H9 (cell line): Measurements from ENCODE around the gene MT1X. TPM values are rescaled to one million over a fixed set of nuclear protein-coding genes. Genes with fewer than 3 reads are reported as not detected.

ENCODE experiments used
- DNase-seq: peaks from one replicate; pipeline ENCODE4 v3.0.0-alpha.2; 2017
- H2AFZ ChIP-seq: one replicate; pipeline ENCODE4 v1.6.1; 2013; ENCODE audit warnings: mild to moderate bottlenecking, low read length, control low read depth, moderate library complexity
- H2AK5ac ChIP-seq: 2 replicates; pipeline ENCODE4 v1.6.1; 2013; ENCODE audit warnings: low read length, control low read depth, mixed read lengths; ENCODE audit not compliant: insufficient read length
- H2BK120ac ChIP-seq: one replicate; pipeline ENCODE4 v1.6.1; 2013; ENCODE audit warnings: low read depth, mild to moderate bottlenecking, low read length, control low read depth, inconsistent platforms; ENCODE audit not compliant: poor library complexity, severe bottlenecking
- H2BK12ac ChIP-seq: 2 replicates; pipeline ENCODE4 v1.6.1; 2013; ENCODE audit warnings: low read length, control low read depth, mixed read lengths, low read depth; ENCODE audit not compliant: insufficient read length
- H2BK15ac ChIP-seq: 2 replicates; pipeline ENCODE4 v1.6.1; 2013; ENCODE audit warnings: low read depth, low read length, control low read depth
- H2BK20ac ChIP-seq: one replicate; pipeline ENCODE4 v1.6.1; 2013; ENCODE audit warnings: low read depth, mild to moderate bottlenecking, low read length, control low read depth, inconsistent platforms; ENCODE audit not compliant: poor library complexity, severe bottlenecking
- H2BK5ac ChIP-seq: 2 replicates; pipeline ENCODE4 v1.6.1; 2013; ENCODE audit warnings: low read length, control low read depth, mixed read lengths; ENCODE audit not compliant: insufficient read length
- H3K14ac ChIP-seq: 2 replicates; pipeline ENCODE4 v1.6.1; 2013; ENCODE audit warnings: low read length, control low read depth; ENCODE audit not compliant: insufficient read depth
- H3K18ac ChIP-seq: 2 replicates; pipeline ENCODE4 v1.6.1; 2013; ENCODE audit warnings: low read depth, mild to moderate bottlenecking, mixed read lengths, low read length, control low read depth; ENCODE audit not compliant: insufficient read length
- H3K23ac ChIP-seq: 2 replicates; pipeline ENCODE4 v1.6.1; 2013; ENCODE audit warnings: low read length, control low read depth, mixed read lengths, low read depth; ENCODE audit not compliant: insufficient read length
- H3K23me2 ChIP-seq: 2 replicates; pipeline ENCODE4 v1.6.1; 2013; ENCODE audit warnings: low read depth, mild to moderate bottlenecking, mixed read lengths, low read length, control low read depth; ENCODE audit not compliant: insufficient read length, poor library complexity, severe bottlenecking
- H3K27ac ChIP-seq: 2 replicates; pipeline ENCODE4 v1.5.1; 2013; ENCODE audit warnings: low read length, control low read depth, mixed read lengths, low read depth; ENCODE audit not compliant: insufficient read length
- H3K27me3 ChIP-seq: 2 replicates; pipeline ENCODE4 v1.6.1; 2013; ENCODE audit warnings: low read length, control low read depth, inconsistent platforms; ENCODE audit not compliant: insufficient read depth
- H3K4ac ChIP-seq: 2 replicates; pipeline ENCODE4 v1.6.1; 2013; ENCODE audit warnings: low read depth, mild to moderate bottlenecking, control low read depth, inconsistent platforms, low read length, moderate library complexity
- H3K4me1 ChIP-seq: 2 replicates; pipeline ENCODE4 v1.6.1; 2013; ENCODE audit warnings: low read length, control low read depth, inconsistent platforms; ENCODE audit not compliant: insufficient read depth
- H3K4me2 ChIP-seq: 2 replicates; pipeline ENCODE4 v1.6.1; 2013; ENCODE audit warnings: low read length, control low read depth, mixed read lengths; ENCODE audit not compliant: insufficient read length, insufficient read depth
- H3K56ac ChIP-seq: 2 replicates; pipeline ENCODE4 v1.6.1; 2013; ENCODE audit warnings: low read depth, mild to moderate bottlenecking, mixed read lengths, low read length, control low read depth; ENCODE audit not compliant: insufficient read length
- H3K79me1 ChIP-seq: 2 replicates; pipeline ENCODE4 v1.6.1; 2013; ENCODE audit warnings: low read depth, mild to moderate bottlenecking, moderate library complexity, low read length, control low read depth, inconsistent platforms; ENCODE audit not compliant: insufficient read depth, poor library complexity, severe bottlenecking
- H3K79me2 ChIP-seq: 2 replicates; pipeline ENCODE4 v1.6.1; 2013; ENCODE audit warnings: low read length, control low read depth, inconsistent platforms; ENCODE audit not compliant: insufficient read depth
- H3K9ac ChIP-seq: 2 replicates; pipeline ENCODE4 v1.6.1; 2013; ENCODE audit warnings: low read length, control low read depth, mixed read lengths; ENCODE audit not compliant: insufficient read length; ENCODE audit errors: extremely low read depth
- H3K9me3 ChIP-seq: one replicate; pipeline ENCODE4 v1.6.1; 2013; ENCODE audit warnings: low read depth, low read length, inconsistent platforms; ENCODE audit not compliant: control insufficient read depth
- H3T11ph ChIP-seq: one replicate; pipeline ENCODE4 v1.6.1; 2013; ENCODE audit warnings: mild to moderate bottlenecking, low read length, control low read depth, inconsistent platforms
- H4K20me1 ChIP-seq: one replicate; pipeline ENCODE4 v1.6.1; 2013; ENCODE audit not compliant: control insufficient read depth, insufficient read length, insufficient read depth
- H4K5ac ChIP-seq: 2 replicates; pipeline ENCODE4 v1.6.1; 2013; ENCODE audit warnings: low read depth, mild to moderate bottlenecking, mixed read lengths, low read length, control low read depth; ENCODE audit not compliant: insufficient read length
- H4K8ac ChIP-seq: replicated peaks from 2 replicates; pipeline ENCODE4 v1.6.1; 2013; ENCODE audit warnings: low read length, control low read depth, mixed read lengths, low read depth; ENCODE audit not compliant: insufficient read length
- H4K91ac ChIP-seq: 2 replicates; pipeline ENCODE4 v1.6.1; 2013; ENCODE audit warnings: low read depth, mild to moderate bottlenecking, moderate library complexity, mixed read lengths, low read length, control low read depth; ENCODE audit not compliant: insufficient read length
- H3K27ac Mint-ChIP-seq, 3 experiments: 2 replicates in 2 of 3; 3 replicates in 1 of 3; pipeline ENCODE4 v1.8.0; 2020 to 2021; ENCODE audit warnings: mixed read lengths in 3 of 3, mild to moderate bottlenecking in 1 of 3, moderate library complexity in 1 of 3
- H3K27me3 Mint-ChIP-seq: 2 replicates; pipeline ENCODE4 v1.8.0; 2021; ENCODE audit warnings: low read depth, mild to moderate bottlenecking, moderate library complexity, mixed read lengths
- H3K36me3 Mint-ChIP-seq, 3 experiments: 2 replicates in 2 of 3; 3 replicates in 1 of 3; pipeline ENCODE4 v1.8.0; 2020 to 2021; ENCODE audit warnings: low read depth in 3 of 3, mixed read lengths in 3 of 3; ENCODE audit not compliant: insufficient read depth in 1 of 3
- H3K4me1 Mint-ChIP-seq, 2 experiments: 2 replicates each; pipeline ENCODE4 v1.8.0; 2020; ENCODE audit warnings: mixed read lengths in 2 of 2
- H3K4me3 Mint-ChIP-seq, 2 experiments: 2 replicates in 1 of 2; 3 replicates in 1 of 2; pipeline ENCODE4 v1.8.0; 2020 to 2021; ENCODE audit warnings: mild to moderate bottlenecking in 2 of 2, mixed read lengths in 2 of 2, moderate library complexity in 1 of 2
- H3K9me3 Mint-ChIP-seq, 2 experiments: 2 replicates in 1 of 2; 3 replicates in 1 of 2; pipeline ENCODE4 v1.8.0; 2020; ENCODE audit warnings: mild to moderate bottlenecking in 2 of 2, mixed read lengths in 2 of 2, moderate library complexity in 1 of 2
- CTCF ChIP-seq: fragments of 200-600 bp; sonication (generic); conservative IDR thresholded peaks from 3 replicates; pipeline ENCODE4 v1.8.0; 2021; ENCODE audit warnings: antibody characterized with exemption, mild to moderate bottlenecking
- WGBS: extraction: QIAGEN DNeasy Blood & Tissue Kit; methylation state at CpG from one replicate; pipeline ENCODE4 v1.1.7; 2013; ENCODE audit warnings: missing lambda C conversion rate, low lambda C conversion rate, mixed read lengths; ENCODE audit not compliant: insufficient read length; ENCODE audit errors: extremely low coverage; 5-methylcytosine and 5-hydroxymethylcytosine counted together
- total RNA-seq: library from RNA; stranded (reverse); gene quantifications from 2 replicates; pipeline ENCODE4 v1.2.1, GENCODE V29; 2021

MT1X gene
- total RNA-seq, 1 experiment from 2014 or later = 32.1 TPM

- Histone ChIP-seq H3K56ac (no peak within 1 kb of the TSS), H2BK15ac (no peak within 1 kb of the TSS), H2AFZ (no peak within 1 kb of the TSS), H3K9me3 (no peaks in the 10 kb centered on the region), H2BK12ac (no peak within 1 kb of the TSS), H4K8ac (no peak within 1 kb of the TSS), H3K79me1 (no peaks in the 10 kb centered on the region), H3K4me2 (peak within 1 kb of the TSS; percentile 85), H3K14ac (no peak within 1 kb of the TSS), H3K23me2 (peaks cover 12% of the 10 kb centered on the region), H2BK5ac (no peak within 1 kb of the TSS), H3K27ac (no peak within 1 kb of the TSS), H3K4ac (no peak within 1 kb of the TSS), H2BK120ac (no peak within 1 kb of the TSS), H3T11ph (no peak within 1 kb of the TSS), H4K20me1 (no peaks in the 10 kb centered on the region), H3K23ac (no peak within 1 kb of the TSS), H2AK5ac (no peak within 1 kb of the TSS), H3K27me3 (peaks cover 60% of the 10 kb centered on the region), H3K4me1 (peaks cover 6% of the 10 kb centered on the region; the same call in 1 of the 2 replicates), H4K5ac (no peak within 1 kb of the TSS), H4K91ac (no peak within 1 kb of the TSS), H3K9ac (no peak within 1 kb of the TSS), H3K79me2 (no peaks in the 10 kb centered on the region), H2BK20ac (no peak within 1 kb of the TSS), H3K18ac (no peak within 1 kb of the TSS)
- Mint-ChIP-seq H3K4me1 (peaks cover 4 to 35% of the 10 kb centered on the region in 2 experiments), H3K9me3 (no peaks in the 10 kb centered on the region), H3K27me3 (peaks cover 90% of the 10 kb centered on the region), H3K27ac (no peak within 1 kb of the TSS), H3K4me3 (peak within 1 kb of the TSS; percentile 27 to 74; a peak in 4 of 5 replicates), H3K36me3 (no peaks in the 10 kb centered on the region)
- peak; percentile 35 for DNase-seq
- no CpG with 5 or more reads among the region's 38 CpGs for WGBS
- TF ChIP-seq CTCF = no peak
Measured at GRCh38 chr16:56669005-56669839, 13.0 kb upstream of the MT1X start, which contains the start of gene MT1H. TSS of gene MT1H (plus strand) at chr16:56669814. CDS start at chr16:56669885, 71 bp downstream.
